Mucosa of descending colon (tissue), 3 donors: ENCODE data around the gene VPS37C. TPM values are rescaled to one million over a fixed set of nuclear protein-coding genes. Genes with fewer than 3 reads are reported as not detected.

Source experiments
- ATAC-seq: fragments of 200-7000 bp; cut with Tn5 transposase; one replicate; pipeline ENCODE4 v1.9.1; 2020; ENCODE audit warnings: mild to moderate bottlenecking, moderate library complexity
- DNase-seq, 3 donors: peaks; one replicate each; pipeline ENCODE4 v3.0.0-alpha.2; 2020
- H3K36me3 ChIP-seq: fragments of 200-600 bp; one replicate; pipeline ENCODE4 v1.8.0; 2021; ENCODE audit warnings: low read depth, mild to moderate bottlenecking
- H3K4me1 ChIP-seq: fragments of 200-600 bp; one replicate; pipeline ENCODE4 v1.8.0; 2021; ENCODE audit warnings: low read depth, mild to moderate bottlenecking
- H3K4me3 ChIP-seq: fragments of 200-600 bp; one replicate; pipeline ENCODE4 v1.8.0; 2021; ENCODE audit warnings: mild to moderate bottlenecking
- H3K9me3 ChIP-seq: fragments of 200-600 bp; one replicate; pipeline ENCODE4 v1.8.0; 2021; ENCODE audit warnings: mild to moderate bottlenecking
- intact Hi-C, 2 donors: fragments of 100-400 bp; cut with DNase I in 1 of 2; cut with micrococcal nuclease in 1 of 2; formaldehyde crosslinking; loops; one replicate each; pipeline versions ENCODE4 v1.11.0 to v1.11.1; 2022; cut with DNase I, micrococcal nuclease
- total RNA-seq, 3 donors: library from RNA; stranded (reverse); fragmentation: NEBNext Ultra II Directional in 2 of 3; extraction: Animal tissue kit (Norgen Biotek cat#: 25700) in 2 of 3; gene quantifications; one replicate each; pipeline versions ENCODE4 v1.2.1 to v1.2.4, GENCODE V29; 2021 to 2023
- TF ChIP-seq, protein P1 (sequence below): fragments of 200-600 bp; IDR thresholded peaks from one replicate; pipeline ENCODE4 v1.8.0; 2022; ENCODE audit warnings: antibody characterized with exemption, mild to moderate bottlenecking
- donor health status: DM: no; HTN: no; CAD: no; lungs with moderate emphysema.
- donor health status: DM: no; HTN: no; CAD: no.
- donor health status: DM: no; HTN: yes; CAD: no.

VPS37C gene
- total RNA-seq, 3 donors from 2014 or later, result 28.5 to 30.8 (median 28.5) TPM

DNA sequence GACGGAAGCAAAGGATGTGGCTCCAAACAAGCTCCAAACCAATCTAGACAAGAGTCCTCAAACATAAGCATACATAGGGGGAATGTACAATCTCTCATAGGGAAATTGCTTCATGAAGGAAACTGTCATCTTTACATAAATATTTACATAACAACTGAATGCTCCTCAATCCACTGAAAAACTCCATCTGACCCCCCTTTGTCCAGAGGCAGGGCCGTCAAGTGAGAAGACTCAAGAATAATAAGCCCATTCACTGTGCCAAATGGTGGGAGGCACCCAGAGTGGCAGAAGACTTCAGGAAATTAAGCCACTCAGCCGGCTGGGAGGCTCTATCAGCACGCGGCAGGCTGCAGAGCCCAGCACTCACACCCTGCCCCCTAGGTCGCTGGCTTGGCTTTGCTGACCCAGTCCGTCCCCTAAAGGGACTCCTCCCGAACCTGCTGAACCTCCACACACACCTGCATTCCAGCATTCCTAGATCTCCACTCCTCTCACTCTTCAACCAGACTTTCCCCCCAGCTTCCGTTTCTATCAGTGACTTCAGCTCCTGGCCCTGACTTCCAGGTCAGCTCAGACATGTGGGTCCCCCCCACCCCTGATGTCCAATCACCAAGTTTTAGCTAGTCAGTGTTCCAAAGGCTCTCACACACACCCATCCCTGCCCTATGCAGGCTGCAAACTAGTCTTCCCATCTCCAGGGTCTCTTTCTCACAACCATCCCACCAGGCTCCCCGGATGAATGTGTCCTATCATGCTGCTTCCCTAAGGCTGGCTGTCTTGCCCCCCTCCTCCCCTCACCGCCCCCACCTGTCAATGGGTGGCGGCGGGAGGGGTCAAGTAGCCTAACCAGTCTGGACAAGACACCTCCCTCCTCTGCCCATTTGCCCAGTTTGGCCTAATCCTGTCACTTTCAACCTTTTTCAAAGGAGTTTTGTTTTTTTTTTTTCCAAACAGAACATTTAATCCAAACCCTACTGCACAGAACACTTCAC is 11.3 kb downstream of the VPS37C start:
- TF ChIP-seq, protein P1, sequence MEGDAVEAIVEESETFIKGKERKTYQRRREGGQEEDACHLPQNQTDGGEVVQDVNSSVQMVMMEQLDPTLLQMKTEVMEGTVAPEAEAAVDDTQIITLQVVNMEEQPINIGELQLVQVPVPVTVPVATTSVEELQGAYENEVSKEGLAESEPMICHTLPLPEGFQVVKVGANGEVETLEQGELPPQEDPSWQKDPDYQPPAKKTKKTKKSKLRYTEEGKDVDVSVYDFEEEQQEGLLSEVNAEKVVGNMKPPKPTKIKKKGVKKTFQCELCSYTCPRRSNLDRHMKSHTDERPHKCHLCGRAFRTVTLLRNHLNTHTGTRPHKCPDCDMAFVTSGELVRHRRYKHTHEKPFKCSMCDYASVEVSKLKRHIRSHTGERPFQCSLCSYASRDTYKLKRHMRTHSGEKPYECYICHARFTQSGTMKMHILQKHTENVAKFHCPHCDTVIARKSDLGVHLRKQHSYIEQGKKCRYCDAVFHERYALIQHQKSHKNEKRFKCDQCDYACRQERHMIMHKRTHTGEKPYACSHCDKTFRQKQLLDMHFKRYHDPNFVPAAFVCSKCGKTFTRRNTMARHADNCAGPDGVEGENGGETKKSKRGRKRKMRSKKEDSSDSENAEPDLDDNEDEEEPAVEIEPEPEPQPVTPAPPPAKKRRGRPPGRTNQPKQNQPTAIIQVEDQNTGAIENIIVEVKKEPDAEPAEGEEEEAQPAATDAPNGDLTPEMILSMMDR, result no peak
- peak in 1 of 3 donors; percentile 30 for DNase-seq
- Histone ChIP-seq H3K9me3 (no peaks in the 10 kb centered on the region), H3K36me3 (no peaks in the 10 kb centered on the region), H3K4me3 (no peak overlapping the region), H3K4me1 (peaks cover 32% of the 10 kb centered on the region)
- peak; percentile 68 for ATAC-seq
- intact Hi-C loops, result no loop called here

DNA sequence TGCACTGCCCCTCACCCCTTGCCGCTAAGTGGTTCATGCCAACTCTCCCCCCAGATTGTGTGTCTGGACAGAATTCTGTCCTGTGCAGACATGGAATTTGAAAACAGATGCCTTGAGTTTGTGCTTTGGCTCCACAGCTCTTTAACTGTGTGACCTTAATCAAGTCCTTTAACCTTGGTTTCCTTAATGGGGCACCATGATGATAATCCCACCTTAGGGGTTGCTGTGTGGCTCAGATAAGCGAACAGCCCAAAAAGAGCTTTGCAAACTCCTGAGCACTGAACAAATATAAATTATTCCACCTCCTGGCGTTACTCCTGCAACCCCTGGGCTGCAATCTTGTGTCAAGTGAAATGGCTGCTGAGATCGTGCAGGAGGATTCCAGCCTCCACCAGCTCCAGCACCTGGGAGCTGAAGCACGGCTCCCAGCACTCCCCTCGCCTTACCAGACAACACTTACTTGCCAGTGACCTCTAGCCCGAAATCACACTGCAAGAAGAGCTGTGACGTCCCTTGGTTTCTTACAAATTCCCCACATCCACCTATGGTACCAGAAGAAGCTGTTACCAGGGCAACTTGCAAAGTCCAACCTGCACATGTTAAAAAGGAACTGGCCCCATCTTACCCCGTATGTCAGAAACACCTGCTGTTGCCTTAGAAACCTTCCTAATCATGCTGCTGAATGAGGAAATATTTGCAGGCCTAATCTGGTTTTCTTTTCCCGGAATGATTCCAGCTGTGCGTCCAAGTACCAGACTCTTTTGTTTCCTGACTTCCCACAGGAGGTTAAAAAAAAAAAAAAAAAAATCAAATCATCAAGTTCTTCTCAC is 13.2 kb downstream of the VPS37C start:
- no peaks in the 10 kb centered on the region for H3K36me3 ChIP-seq
- no peak overlapping the region for H3K4me3 ChIP-seq
- H3K4me1 ChIP-seq, result peaks cover 28% of the 10 kb centered on the region
- ATAC-seq (peak; percentile 5), DNase-seq (peak in 1 of 3 donors; percentile 7)
- intact Hi-C loops, result no loop called here
- TF ChIP-seq, protein P1, result no peak
- no peaks in the 10 kb centered on the region for H3K9me3 ChIP-seq

DNA sequence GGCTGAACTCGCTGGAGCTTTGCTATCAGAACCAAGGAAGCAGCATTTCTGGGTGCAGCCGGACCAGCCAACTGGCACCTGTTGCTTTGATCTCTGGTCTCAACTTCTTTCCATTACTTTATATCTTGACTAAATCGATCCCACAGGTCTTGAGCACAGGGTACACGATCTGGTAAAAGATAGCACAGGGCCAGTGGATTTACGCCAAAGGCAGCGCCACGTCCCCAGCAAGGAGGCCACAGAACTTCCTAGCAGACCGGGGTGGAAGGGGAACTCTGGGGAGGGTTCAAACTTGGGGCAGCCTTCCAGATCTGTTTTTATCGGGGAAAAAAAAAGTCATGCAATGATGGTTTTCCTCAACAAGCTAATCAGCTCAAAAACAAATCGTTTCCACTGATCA is 14.0 kb downstream of the VPS37C start:
- H3K4me1 ChIP-seq, result peaks cover 24% of the 10 kb centered on the region
- no peak overlapping the region for H3K4me3 ChIP-seq
- TF ChIP-seq, protein P1, result no peak
- no peaks in the 10 kb centered on the region for H3K9me3 ChIP-seq
- ATAC-seq (no peak), DNase-seq (peak in 1 of 3 donors; percentile 12)
- intact Hi-C loops, result no loop called here
- H3K36me3 ChIP-seq, result no peaks in the 10 kb centered on the region

DNA sequence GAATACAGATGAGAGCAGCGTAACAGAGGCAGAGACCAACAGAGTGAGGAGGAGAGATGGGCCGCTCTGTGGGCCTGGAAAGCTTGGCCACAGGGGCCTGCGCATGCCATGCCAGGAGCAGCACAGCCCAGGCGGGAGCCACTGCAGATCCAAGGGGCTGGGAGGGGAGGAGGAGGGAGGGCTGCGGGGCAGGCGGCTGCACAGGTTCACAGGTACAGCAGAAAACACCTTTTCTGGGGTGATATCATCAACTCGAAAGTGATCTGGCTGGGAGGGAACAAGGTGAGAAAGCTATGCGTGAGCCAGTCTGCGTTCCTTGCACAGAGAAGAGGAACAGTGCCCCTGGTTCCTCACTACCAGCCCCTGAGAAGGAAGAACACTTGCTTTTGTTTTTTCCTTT is 14.8 kb downstream of the VPS37C start:
- Histone ChIP-seq H3K9me3 (no peaks in the 10 kb centered on the region), H3K36me3 (no peaks in the 10 kb centered on the region), H3K4me3 (no peak overlapping the region), H3K4me1 (peaks cover 25% of the 10 kb centered on the region)
- DNase-seq (peak in 1 of 3 donors; percentile 10), ATAC-seq (no peak)
- intact Hi-C loops, result no loop called here
- TF ChIP-seq, protein P1, result no peak

DNA sequence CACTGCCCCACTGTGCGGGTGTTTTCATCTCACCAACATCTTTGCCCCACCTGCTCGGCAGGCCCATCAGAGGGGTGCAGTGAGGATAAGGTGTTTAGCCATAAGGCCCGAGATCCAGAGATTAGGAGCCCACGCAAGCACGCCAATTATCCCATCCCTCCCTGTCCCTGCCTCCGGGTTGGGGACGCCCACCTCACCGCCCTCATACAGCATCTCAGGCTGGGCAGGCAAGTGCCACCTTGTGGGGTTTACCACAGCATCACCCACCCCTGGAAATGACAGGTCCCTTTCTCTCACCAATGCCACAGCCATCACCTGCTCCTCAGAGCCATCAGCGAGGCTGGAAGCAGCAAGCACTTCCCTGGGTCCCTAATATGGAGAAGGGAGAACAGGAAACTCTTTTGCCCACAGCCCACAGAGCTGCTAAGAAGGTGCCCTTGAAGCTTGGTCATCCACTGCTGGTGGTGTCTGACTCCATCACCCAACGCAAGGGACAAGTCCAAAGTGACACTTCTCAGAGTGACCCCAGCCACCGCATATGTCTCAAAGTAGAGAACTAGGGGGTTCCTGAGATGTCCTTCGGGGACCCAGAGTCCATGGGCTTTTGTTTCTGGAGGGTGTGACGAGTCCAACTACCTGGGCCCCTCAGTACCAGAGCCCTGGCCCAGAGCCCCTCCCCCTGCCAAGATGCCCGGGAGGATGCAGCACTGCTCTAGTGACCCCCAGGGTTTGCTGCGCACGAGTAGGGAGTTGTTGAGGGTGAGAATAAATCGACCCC is 15.8 kb downstream of the VPS37C start:
- intact Hi-C loops, result no loop called here
- DNase-seq, result no peak
- no peak overlapping the region for H3K4me3 ChIP-seq
- no peaks in the 10 kb centered on the region for H3K36me3 ChIP-seq
- TF ChIP-seq, protein P1, result no peak
- H3K4me1 ChIP-seq, result peaks cover 27% of the 10 kb centered on the region
- H3K9me3 ChIP-seq, result no peaks in the 10 kb centered on the region
- ATAC-seq, result no peak
